DND-41 (cell line): ENCODE measurements around the gene SLC17A9.

Experiments used
- EZH2 ChIP-seq: IDR thresholded peaks from 3 replicates; pipeline ENCODE4 v1.6.1; 2012; ENCODE audit warnings: borderline replicate concordance, low read depth, mild to moderate bottlenecking, moderate library complexity, low read length, inconsistent platforms; ENCODE audit not compliant: severe bottlenecking
- TF ChIP-seq, protein P1 (sequence below): IDR thresholded peaks from 2 replicates; pipeline ENCODE4 v1.5.1; 2012; ENCODE audit warnings: borderline replicate concordance, low read length, moderate library complexity, mild to moderate bottlenecking; ENCODE audit not compliant: poor library complexity, severe bottlenecking; ENCODE audit errors: extremely low read depth

DNA sequence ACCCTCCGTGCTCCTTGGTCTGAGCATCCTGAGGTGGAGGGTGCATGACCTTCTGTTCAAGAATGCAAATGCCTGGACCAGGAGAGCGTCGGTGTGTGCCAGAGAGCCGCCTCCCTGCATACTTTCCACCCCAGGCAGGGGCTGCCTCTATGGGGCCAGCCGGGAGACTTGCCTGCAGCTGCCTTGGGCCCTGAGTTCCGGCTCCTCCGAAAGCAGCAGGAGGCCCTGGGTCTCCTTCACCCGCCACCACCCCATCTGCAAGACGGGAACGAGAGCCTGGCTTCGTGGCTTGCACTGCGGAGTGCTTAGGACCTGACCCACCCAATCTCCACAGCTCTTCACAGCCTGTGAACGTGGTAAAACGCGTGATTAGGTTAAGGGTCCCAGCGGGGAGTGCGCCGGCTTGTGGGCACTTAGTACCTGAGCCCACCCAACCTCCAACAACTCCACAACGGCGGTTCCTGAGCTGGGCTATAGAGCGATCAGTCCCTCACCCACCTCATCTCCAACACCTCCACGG is 37.9 kb downstream of the SLC17A9 start:
- TF ChIP-seq, protein P1, sequence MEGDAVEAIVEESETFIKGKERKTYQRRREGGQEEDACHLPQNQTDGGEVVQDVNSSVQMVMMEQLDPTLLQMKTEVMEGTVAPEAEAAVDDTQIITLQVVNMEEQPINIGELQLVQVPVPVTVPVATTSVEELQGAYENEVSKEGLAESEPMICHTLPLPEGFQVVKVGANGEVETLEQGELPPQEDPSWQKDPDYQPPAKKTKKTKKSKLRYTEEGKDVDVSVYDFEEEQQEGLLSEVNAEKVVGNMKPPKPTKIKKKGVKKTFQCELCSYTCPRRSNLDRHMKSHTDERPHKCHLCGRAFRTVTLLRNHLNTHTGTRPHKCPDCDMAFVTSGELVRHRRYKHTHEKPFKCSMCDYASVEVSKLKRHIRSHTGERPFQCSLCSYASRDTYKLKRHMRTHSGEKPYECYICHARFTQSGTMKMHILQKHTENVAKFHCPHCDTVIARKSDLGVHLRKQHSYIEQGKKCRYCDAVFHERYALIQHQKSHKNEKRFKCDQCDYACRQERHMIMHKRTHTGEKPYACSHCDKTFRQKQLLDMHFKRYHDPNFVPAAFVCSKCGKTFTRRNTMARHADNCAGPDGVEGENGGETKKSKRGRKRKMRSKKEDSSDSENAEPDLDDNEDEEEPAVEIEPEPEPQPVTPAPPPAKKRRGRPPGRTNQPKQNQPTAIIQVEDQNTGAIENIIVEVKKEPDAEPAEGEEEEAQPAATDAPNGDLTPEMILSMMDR, result no peak
- no peak for TF ChIP-seq EZH2
